GM12875 (cell line): ENCODE results near the gene KCTD2.

Experiments used
- H3K4me3 ChIP-seq: one replicate; pipeline ENCODE4 v1.5.1; 2011; ENCODE audit warnings: low read depth, low read length, control low read depth
- TF ChIP-seq, protein P1 (sequence below): IDR thresholded peaks from 2 replicates; pipeline ENCODE4 v1.5.1; 2011; ENCODE audit warnings: low read depth, mild to moderate bottlenecking, control low read depth, inconsistent platforms, low read length, moderate library complexity, borderline replicate concordance; ENCODE audit not compliant: insufficient read depth

KCTD2 gene

GRCh38 chr17:75108193-75108592, 61.2 kb downstream of the KCTD2 start:
- no peak overlapping the region for H3K4me3 ChIP-seq

DNA sequence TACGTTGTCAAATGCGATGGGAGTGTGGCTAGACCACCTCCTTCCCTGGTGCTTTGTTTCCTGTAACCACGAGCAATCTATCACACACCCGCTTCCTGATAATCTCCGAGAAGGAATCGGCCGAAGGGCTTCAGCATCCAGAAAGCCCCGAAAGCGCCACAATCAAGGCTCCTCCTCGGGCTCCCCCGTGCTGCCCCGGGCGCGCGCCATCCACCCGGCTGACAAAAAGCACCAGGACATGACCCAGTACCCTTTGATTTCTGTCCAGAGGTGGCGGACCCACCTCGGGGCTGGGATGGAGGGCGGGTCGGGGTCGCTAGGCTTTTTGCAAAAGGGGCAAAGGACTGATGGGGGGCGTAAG, 62.0 kb downstream of the KCTD2 start:
- TF ChIP-seq, protein P1, sequence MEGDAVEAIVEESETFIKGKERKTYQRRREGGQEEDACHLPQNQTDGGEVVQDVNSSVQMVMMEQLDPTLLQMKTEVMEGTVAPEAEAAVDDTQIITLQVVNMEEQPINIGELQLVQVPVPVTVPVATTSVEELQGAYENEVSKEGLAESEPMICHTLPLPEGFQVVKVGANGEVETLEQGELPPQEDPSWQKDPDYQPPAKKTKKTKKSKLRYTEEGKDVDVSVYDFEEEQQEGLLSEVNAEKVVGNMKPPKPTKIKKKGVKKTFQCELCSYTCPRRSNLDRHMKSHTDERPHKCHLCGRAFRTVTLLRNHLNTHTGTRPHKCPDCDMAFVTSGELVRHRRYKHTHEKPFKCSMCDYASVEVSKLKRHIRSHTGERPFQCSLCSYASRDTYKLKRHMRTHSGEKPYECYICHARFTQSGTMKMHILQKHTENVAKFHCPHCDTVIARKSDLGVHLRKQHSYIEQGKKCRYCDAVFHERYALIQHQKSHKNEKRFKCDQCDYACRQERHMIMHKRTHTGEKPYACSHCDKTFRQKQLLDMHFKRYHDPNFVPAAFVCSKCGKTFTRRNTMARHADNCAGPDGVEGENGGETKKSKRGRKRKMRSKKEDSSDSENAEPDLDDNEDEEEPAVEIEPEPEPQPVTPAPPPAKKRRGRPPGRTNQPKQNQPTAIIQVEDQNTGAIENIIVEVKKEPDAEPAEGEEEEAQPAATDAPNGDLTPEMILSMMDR = no peak
- peak overlapping the region; percentile 75 for H3K4me3 ChIP-seq

More at GRCh38 chr17:75108193-75108592, 61.2 kb downstream of the KCTD2 start:
- TF ChIP-seq, protein P1 = no peak

DNA sequence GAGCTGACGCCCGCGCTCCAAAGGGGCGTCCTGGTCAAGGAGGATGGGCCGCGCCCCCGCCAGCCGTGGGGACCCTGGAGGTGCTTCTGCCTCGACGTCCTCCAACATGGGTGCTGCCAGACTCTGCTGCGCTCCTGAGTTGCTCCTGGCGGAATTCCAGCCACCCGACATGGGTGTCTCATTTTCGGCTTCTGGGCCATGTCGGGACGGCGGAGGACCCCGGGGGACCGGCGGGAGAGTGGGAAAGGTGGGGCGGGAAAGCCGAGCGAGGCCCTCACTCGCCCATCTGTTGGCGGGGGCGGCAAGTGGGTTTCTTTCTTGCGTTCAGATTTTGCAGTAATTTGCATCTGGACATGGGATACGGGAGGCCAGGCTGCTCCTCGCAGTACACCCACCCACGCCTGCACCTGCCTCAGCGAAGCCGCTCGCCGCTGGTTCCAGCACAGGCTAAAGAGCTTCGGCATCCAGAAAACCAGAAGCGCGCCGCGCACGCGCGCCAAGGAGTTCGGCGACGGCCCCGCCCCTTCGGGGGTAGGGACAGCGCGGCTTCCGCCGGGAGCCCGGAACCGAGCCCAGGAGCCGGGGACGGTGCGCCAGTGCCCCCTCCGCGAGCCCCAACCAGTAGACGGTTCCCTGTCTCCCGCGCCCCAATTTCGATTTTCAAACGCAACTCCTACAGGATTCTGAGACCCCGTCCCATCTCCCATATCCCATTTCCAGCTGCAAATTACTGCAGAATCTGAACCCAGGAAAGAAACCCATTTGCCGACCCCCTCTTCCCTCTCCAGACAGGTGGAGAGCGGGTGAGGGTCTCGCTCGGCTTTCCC, 62.6 kb downstream of the KCTD2 start, which contains the start of gene ARMC7:
ARMC7 (plus strand) TSS at position 563 of the 827 bp plus-strand sequence. CDS start 320 bp downstream, outside the sequence.
- peak within 1 kb of the TSS; percentile 75 for H3K4me3 ChIP-seq
- TF ChIP-seq, protein P1 = no peak

- TF ChIP-seq, protein P1 = no peak
These were observed 63.4 kb downstream of the KCTD2 start for GRCh38 chr17:75110234-75110937.

GRCh38 chr17:75111777-75112335, 64.8 kb downstream of the KCTD2 start:
- no peak overlapping the region for H3K4me3 ChIP-seq
- TF ChIP-seq, protein P1 = no peak

More at GRCh38 chr17:75110234-75110937, 63.4 kb downstream of the KCTD2 start:
- peak overlapping the region; percentile 75 for H3K4me3 ChIP-seq

DNA sequence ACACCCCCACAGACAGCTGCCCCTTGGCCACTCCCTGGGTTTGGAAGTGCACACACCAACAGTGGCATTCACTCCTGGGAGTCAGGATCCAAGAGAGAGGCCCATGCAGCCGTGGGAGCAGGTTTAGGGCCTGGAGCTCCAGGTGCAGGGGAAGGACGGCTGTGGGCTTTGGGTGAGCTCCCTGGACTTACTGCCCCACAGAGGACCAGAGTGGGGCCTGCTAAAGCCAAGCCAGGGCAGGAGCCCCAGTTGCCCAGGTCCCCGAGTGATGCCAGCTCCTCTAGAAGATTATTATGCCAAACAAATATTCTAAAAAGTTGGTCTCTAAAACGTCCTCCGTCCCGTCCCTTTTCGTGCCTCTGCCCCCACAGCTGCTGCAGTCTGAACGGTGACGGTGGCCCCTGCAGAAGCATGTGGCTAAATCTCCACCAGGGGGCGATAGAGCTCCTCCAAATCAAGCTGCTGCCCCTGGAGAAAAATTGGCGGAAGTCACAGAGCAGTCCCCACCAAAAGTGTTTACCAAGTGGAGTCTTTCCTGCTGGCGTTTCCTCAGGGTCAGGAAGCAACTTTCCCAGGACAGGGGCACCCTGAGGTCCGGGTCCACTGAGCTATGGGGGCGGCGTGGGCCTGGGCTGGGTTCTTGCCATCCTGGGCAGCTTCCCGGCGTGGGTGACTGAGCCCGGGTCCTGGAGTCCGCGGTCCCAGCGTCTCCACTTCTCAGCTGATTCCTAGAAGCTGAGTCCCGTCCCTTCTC, 67.0 kb downstream of the KCTD2 start:
- H3K4me3 ChIP-seq = peak overlapping the region; percentile 50
- TF ChIP-seq, protein P1 = peak; percentile 85
